ENCODE measurements around the gene JCAD. TPM values are rescaled to one million over a fixed set of nuclear protein-coding genes. Genes with fewer than 3 reads are reported as not detected.
A peak's percentile ranks its signal among the peaks of the same experiment; 100 is the strongest.

JCAD gene
- polyA plus RNA-seq, 1 donor from 2014 or later, result 2.3 TPM

GRCh38 chr10:30039567-30039966 is 19.8 kb downstream of the JCAD start:
- no peaks in the 10 kb centered on the region for H4K20me1 ChIP-seq (ENCODE audit: insufficient read depth)
- H3K36me3 ChIP-seq (ENCODE audit: insufficient read depth, low read length), result no peaks in the 10 kb centered on the region
- no peak overlapping the region for H3K4me3 ChIP-seq (ENCODE audit: low read length)
- H3K9ac ChIP-seq (ENCODE audit: low read length), result no peak overlapping the region
- no peak overlapping the region for H2AFZ ChIP-seq (ENCODE audit: low read depth, low read length)
- no peaks in the 10 kb centered on the region for H3K9me3 ChIP-seq (ENCODE audit: low read length)
- no peak overlapping the region for H3K4me2 ChIP-seq (ENCODE audit: low read length)
- no peaks in the 10 kb centered on the region for H3K79me2 ChIP-seq (replicated peaks; ENCODE audit: insufficient read depth, low read length)
- no peaks in the 10 kb centered on the region for H3K27me3 ChIP-seq (ENCODE audit: insufficient read depth, low read depth, low read length)
- TF ChIP-seq TAF1 (IDR thresholded peaks at IDR 0.05; ENCODE audit: low read depth) (no peak), SMC3 (conservative IDR thresholded peaks at IDR 0.05; ENCODE audit: poor library complexity) (no peak), REST (IDR thresholded peaks at IDR 0.05; ENCODE audit: borderline replicate concordance) (no peak), EZH2 (IDR thresholded peaks at IDR 0.05; ENCODE audit: borderline replicate concordance, insufficient read depth, low read length, poor library complexity, severe bottlenecking) (no peak), CTCF (IDR thresholded peaks at IDR 0.05; ENCODE audit: poor library complexity, severe bottlenecking) (no peak), MXI1 (conservative IDR thresholded peaks at IDR 0.05; ENCODE audit: poor library complexity, severe bottlenecking) (no peak), EP300 (conservative IDR thresholded peaks at IDR 0.05; ENCODE audit: poor library complexity, severe bottlenecking) (no peak), POLR2AphosphoS5 (IDR thresholded peaks at IDR 0.05) (no peak), RAD21 (conservative IDR thresholded peaks at IDR 0.05) (no peak)
- H3F3A ChIP-seq (ENCODE audit: insufficient read depth, low read length, poor library complexity, severe bottlenecking), result no peaks in the 10 kb centered on the region
- peak overlapping the region; percentile 33 for H3K27ac ChIP-seq (ENCODE audit: low read length)
- no peaks in the 10 kb centered on the region for H3K9me2 ChIP-seq (ENCODE audit: insufficient read depth, low read length)

DNA sequence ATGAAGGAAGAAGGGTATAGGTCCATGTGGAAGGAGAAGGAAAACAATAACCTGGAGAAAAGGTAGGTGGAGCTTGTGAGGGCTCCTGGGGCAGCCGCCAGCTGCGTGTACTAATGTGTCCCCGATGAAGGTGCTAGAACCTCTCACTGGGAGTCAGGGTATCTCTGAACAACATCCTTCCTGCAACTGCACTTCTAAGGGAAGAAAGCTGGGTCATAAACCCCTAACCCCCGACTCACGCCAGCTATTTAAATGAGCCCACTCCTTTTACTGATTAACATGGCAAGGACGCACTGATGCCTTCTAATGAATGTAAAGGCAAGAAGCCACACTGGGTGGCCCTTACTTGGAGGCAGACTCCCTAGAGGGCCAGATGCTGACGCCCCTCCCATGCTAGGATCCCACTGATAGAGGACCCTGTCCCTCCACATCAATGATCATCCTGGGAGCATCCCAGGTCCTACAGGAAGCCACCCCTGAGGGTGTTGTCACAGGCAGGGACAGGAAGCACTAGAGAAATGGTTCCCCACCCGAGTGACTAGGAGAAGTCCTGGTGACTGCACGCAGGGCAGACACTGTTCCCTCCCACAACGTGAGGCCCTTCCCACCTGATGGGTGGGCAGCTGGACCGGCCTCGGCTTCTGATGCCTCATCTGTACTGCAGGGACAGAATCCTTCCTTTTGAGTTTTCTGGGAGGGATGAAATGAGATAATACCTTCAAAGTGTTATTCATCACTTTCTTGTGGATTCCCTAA is 20.4 kb downstream of the JCAD start:
- H3K9me3 ChIP-seq (ENCODE audit: low read length), result no peaks in the 10 kb centered on the region
- no peak overlapping the region for H3K4me2 ChIP-seq (ENCODE audit: low read length)
- no peaks in the 10 kb centered on the region for H4K20me1 ChIP-seq (ENCODE audit: insufficient read depth)
- TF ChIP-seq SMC3 (conservative IDR thresholded peaks at IDR 0.05; ENCODE audit: poor library complexity), result no peak
- TF ChIP-seq POLR2AphosphoS5 (IDR thresholded peaks at IDR 0.05), result no peak
- no peak for TF ChIP-seq EZH2 (IDR thresholded peaks at IDR 0.05; ENCODE audit: borderline replicate concordance, insufficient read depth, low read length, poor library complexity, severe bottlenecking)
- no peak for TF ChIP-seq CTCF (IDR thresholded peaks at IDR 0.05; ENCODE audit: poor library complexity, severe bottlenecking)
- no peak for TF ChIP-seq TAF1 (IDR thresholded peaks at IDR 0.05; ENCODE audit: low read depth)
- TF ChIP-seq RAD21 (conservative IDR thresholded peaks at IDR 0.05), result no peak
- TF ChIP-seq EP300 (conservative IDR thresholded peaks at IDR 0.05; ENCODE audit: poor library complexity, severe bottlenecking), result no peak
- TF ChIP-seq REST (IDR thresholded peaks at IDR 0.05; ENCODE audit: borderline replicate concordance), result no peak
- no peaks in the 10 kb centered on the region for H3K36me3 ChIP-seq (ENCODE audit: insufficient read depth, low read length)
- no peak overlapping the region for H3K27ac ChIP-seq (ENCODE audit: low read length)
- no peaks in the 10 kb centered on the region for H3F3A ChIP-seq (ENCODE audit: insufficient read depth, low read length, poor library complexity, severe bottlenecking)
- H2AFZ ChIP-seq (ENCODE audit: low read depth, low read length), result no peak overlapping the region
- H3K79me2 ChIP-seq (replicated peaks; ENCODE audit: insufficient read depth, low read length), result no peaks in the 10 kb centered on the region
- H3K9ac ChIP-seq (ENCODE audit: low read length), result no peak overlapping the region
- H3K4me3 ChIP-seq (ENCODE audit: low read length), result no peak overlapping the region
- H3K27me3 ChIP-seq (ENCODE audit: insufficient read depth, low read depth, low read length), result no peaks in the 10 kb centered on the region
- no peaks in the 10 kb centered on the region for H3K9me2 ChIP-seq (ENCODE audit: insufficient read depth, low read length)
